GM13977 (cell line): Measurements from ENCODE around the gene HMG20A.

Experiments used
- DNase-seq: peaks from one replicate; pipeline ENCODE4 v3.0.0; 2012; ENCODE audit warnings: low spot score
- in situ Hi-C: fragments of 300-500 bp; cut with MboI; formaldehyde crosslinking; loops from one replicate; pipeline ENCODE4 v1.12.0; 2022; ENCODE audit warnings: low sequenced_read_pairs, low pct_unique_long_range_greater_than_20kb, mixed read lengths, inconsistent platforms; ENCODE audit not compliant: unreplicated experiment
- TF ChIP-seq, protein P1 (sequence below): IDR thresholded peaks from 2 replicates; pipeline ENCODE4 v1.5.1; 2012; ENCODE audit warnings: mild to moderate bottlenecking, control low read depth; ENCODE audit not compliant: insufficient read depth; ENCODE audit errors: extremely low read depth, missing control alignments

Gene HMG20A

GRCh38 chr15:77486542-77487468 lies 66.1 kb downstream of the HMG20A start:
- in situ Hi-C loops: no loop called here
- DNase-seq: no peak
- TF ChIP-seq, protein P1, sequence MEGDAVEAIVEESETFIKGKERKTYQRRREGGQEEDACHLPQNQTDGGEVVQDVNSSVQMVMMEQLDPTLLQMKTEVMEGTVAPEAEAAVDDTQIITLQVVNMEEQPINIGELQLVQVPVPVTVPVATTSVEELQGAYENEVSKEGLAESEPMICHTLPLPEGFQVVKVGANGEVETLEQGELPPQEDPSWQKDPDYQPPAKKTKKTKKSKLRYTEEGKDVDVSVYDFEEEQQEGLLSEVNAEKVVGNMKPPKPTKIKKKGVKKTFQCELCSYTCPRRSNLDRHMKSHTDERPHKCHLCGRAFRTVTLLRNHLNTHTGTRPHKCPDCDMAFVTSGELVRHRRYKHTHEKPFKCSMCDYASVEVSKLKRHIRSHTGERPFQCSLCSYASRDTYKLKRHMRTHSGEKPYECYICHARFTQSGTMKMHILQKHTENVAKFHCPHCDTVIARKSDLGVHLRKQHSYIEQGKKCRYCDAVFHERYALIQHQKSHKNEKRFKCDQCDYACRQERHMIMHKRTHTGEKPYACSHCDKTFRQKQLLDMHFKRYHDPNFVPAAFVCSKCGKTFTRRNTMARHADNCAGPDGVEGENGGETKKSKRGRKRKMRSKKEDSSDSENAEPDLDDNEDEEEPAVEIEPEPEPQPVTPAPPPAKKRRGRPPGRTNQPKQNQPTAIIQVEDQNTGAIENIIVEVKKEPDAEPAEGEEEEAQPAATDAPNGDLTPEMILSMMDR: no peak

- TF ChIP-seq, protein P1: no peak
- DNase-seq: no peak
- in situ Hi-C loops: no loop called here
These were observed 66.8 kb downstream of the HMG20A start for GRCh38 chr15:77487469-77487842.

GRCh38 chr15:77487888-77488287 lies 67.2 kb downstream of the HMG20A start:
- TF ChIP-seq, protein P1: no peak
- no peak for DNase-seq
- in situ Hi-C loops: no loop called here

GRCh38 chr15:77489647-77490046 lies 69.0 kb downstream of the HMG20A start:
- TF ChIP-seq, protein P1: no peak
- no peak for DNase-seq
- in situ Hi-C loops: no loop called here

DNA sequence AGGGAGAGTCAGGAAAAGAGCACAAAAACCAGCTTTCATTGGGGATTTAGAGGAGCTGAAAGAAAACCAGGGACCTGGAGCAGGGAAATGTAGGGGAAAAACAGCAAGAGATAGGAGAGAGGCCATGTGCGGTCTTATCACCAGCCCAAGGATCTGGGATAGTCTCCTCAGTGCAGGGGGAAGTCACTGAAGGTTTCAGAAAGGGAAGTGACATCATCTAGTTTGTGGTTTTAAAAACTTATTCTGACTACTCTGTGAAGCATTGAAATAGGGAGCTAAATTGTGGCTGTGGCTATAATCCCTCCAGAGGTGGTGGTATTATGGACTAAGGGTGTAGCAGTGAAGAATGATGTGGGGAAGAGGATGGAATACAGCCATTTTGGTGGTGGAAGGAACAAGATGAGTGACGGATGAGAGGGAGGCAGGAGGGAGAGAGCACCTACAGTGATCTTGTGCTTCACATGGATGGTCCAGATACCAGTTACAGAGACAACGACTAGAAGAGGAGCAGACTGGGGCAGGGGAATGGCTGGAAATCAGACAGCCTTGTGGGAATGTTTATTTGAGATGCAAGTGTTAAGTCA lies 72.7 kb downstream of the HMG20A start:
- in situ Hi-C loops: no loop called here
- TF ChIP-seq, protein P1: no peak
- peak; percentile 45 for DNase-seq

DNA sequence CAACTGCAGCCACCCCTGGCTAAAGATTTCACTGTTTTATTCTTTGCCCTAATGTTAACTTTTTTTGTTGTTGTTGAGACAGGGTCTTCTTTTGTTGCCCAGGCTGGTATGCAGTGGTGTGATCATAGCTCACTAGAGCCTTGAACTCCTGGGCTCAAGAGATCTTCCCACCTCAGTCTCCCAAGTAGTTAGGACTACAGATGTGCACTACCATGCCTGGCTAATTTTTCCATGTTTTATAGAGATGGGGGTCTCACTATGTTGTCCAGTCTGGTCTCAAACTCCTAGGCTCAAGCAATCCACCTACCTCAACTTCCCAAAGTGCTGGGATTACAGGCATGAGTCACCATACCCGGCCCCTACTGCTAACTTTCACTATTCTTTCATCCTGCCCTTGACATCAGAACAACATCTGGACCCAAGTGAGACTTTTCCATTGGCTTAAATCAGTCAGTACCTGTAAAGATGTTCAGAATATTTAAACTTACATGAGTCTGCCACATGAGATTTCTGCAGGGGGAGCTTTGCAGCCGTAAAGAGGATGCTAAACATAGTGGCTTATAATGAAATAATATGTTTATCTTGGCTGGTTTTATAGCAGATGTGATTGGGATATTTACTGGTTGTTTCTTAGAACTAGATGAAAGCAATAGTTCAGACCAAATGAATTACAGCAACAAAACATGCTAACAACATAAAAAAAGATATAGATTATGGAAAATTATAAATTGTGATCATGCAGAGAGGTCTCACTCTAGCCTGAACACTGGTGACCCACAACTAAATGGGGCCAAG lies 73.6 kb downstream of the HMG20A start:
- DNase-seq: no peak
- TF ChIP-seq, protein P1: no peak
- in situ Hi-C loops: no loop called here
